Immature natural killer cell (primary cell): ENCODE measurements around the gene SFSWAP. TPM values are rescaled to one million over a fixed set of nuclear protein-coding genes. Genes with fewer than 3 reads are reported as not detected.

Experiments
- DNase-seq, 3 donors: peaks; one replicate each; pipeline ENCODE4 v3.0.0; 2022; ENCODE audit warnings: mixed read lengths in 1 of 3
- H3K27ac Mint-ChIP-seq, 6 donors: one replicate each; pipeline ENCODE4 v1.8.0; 2020; ENCODE audit warnings: mixed read lengths in 6 of 6, mild to moderate bottlenecking in 5 of 6, inconsistent platforms in 4 of 6, moderate library complexity in 3 of 6
- H3K27me3 Mint-ChIP-seq, 3 donors: one replicate each; pipeline ENCODE4 v1.8.0; 2020 to 2021; ENCODE audit warnings: low read depth in 3 of 3, mild to moderate bottlenecking in 3 of 3, mixed read lengths in 3 of 3, moderate library complexity in 3 of 3, inconsistent platforms in 1 of 3
- H3K36me3 Mint-ChIP-seq, 3 donors: one replicate each; pipeline ENCODE4 v1.8.0; 2020; ENCODE audit warnings: mixed read lengths in 3 of 3, inconsistent platforms in 2 of 3, mild to moderate bottlenecking in 2 of 3
- H3K4me1 Mint-ChIP-seq, 2 donors: one replicate each; pipeline ENCODE4 v1.8.0; 2020; ENCODE audit warnings: inconsistent platforms in 2 of 2, mild to moderate bottlenecking in 2 of 2, mixed read lengths in 2 of 2, moderate library complexity in 1 of 2
- H3K4me3 Mint-ChIP-seq, 5 donors: one replicate each; pipeline ENCODE4 v1.8.0; 2020; ENCODE audit warnings: mild to moderate bottlenecking in 5 of 5, mixed read lengths in 5 of 5, inconsistent platforms in 3 of 5, moderate library complexity in 3 of 5
- H3K9me3 Mint-ChIP-seq, 6 donors: one replicate each; pipeline ENCODE4 v1.8.0; 2020; ENCODE audit warnings: mild to moderate bottlenecking in 6 of 6, mixed read lengths in 6 of 6, inconsistent platforms in 4 of 6, moderate library complexity in 3 of 6
- polyA plus RNA-seq, 3 donors: library from polyadenylated mRNA; unstranded; fragments of 300-500 nt; fragmentation: Illumina TruSeq; gene quantifications; one replicate each; pipeline ENCODE4 v1.2.3, GENCODE V29; 2021

SFSWAP gene
- polyA plus RNA-seq, 3 donors from 2014 or later, result 6.0 to 26.2 (median 16.6) TPM

GRCh38 chr12:131683266-131684014 is 27.4 kb upstream of the SFSWAP start:
- no peak for DNase-seq
- Mint-ChIP-seq H3K4me3 (no peak overlapping the region), H3K27me3 (peaks cover 0 to 8% (median 7%) of the 10 kb centered on the region in 3 donors), H3K4me1 (peaks cover 3 to 15% of the 10 kb centered on the region in 2 donors), H3K27ac (peak overlapping the region in 2 of 6 donors; percentile 45 to 63), H3K9me3 (no peaks in the 10 kb centered on the region), H3K36me3 (no peaks in the 10 kb centered on the region)

- DNase-seq, result no peak
- Mint-ChIP-seq H3K27ac (no peak overlapping the region), H3K4me3 (no peak overlapping the region), H3K36me3 (no peaks in the 10 kb centered on the region), H3K27me3 (peaks cover 0 to 9% (median 7%) of the 10 kb centered on the region in 3 donors), H3K4me1 (peaks cover 3 to 15% of the 10 kb centered on the region in 2 donors), H3K9me3 (no peaks in the 10 kb centered on the region)
Observed at GRCh38 chr12:131684015-131684725, 26.7 kb upstream of the SFSWAP start.

- no peak overlapping the region for H3K4me3 Mint-ChIP-seq
- H3K9me3 Mint-ChIP-seq, result no peaks in the 10 kb centered on the region
- H3K36me3 Mint-ChIP-seq, result no peaks in the 10 kb centered on the region
- H3K27me3 Mint-ChIP-seq, result peaks cover 0 to 9% (median 6%) of the 10 kb centered on the region in 3 donors
- peaks cover 2 to 8% of the 10 kb centered on the region in 2 donors for H3K4me1 Mint-ChIP-seq
- no peak overlapping the region for H3K27ac Mint-ChIP-seq
- DNase-seq, result no peak
Observed at GRCh38 chr12:131687346-131688125, 23.4 kb upstream of the SFSWAP start.

- Mint-ChIP-seq H3K9me3 (no peaks in the 10 kb centered on the region), H3K4me1 (peaks cover 0 to under 1% of the 10 kb centered on the region in 2 donors), H3K4me3 (no peak overlapping the region), H3K27ac (no peak overlapping the region), H3K27me3 (peaks cover 0 to 5% (median 2%) of the 10 kb centered on the region in 3 donors), H3K36me3 (no peaks in the 10 kb centered on the region)
- DNase-seq, result no peak
Observed at GRCh38 chr12:131688131-131688844, 22.6 kb upstream of the SFSWAP start.

- Mint-ChIP-seq H3K9me3 (no peaks in the 10 kb centered on the region), H3K27ac (no peak overlapping the region)
Observed at GRCh38 chr12:131688845-131689154, 22.1 kb upstream of the SFSWAP start.

GRCh38 chr12:131690320-131690719 is 20.6 kb upstream of the SFSWAP start:
- Mint-ChIP-seq H3K27me3 (peaks cover 0 to 5% (median 4%) of the 10 kb centered on the region in 3 donors), H3K4me1 (no peaks in the 10 kb centered on the region), H3K4me3 (no peak overlapping the region), H3K27ac (no peak overlapping the region), H3K36me3 (no peaks in the 10 kb centered on the region), H3K9me3 (no peaks in the 10 kb centered on the region)
- DNase-seq, result no peak

More at GRCh38 chr12:131688845-131689154, 22.1 kb upstream of the SFSWAP start:
- no peaks in the 10 kb centered on the region for H3K36me3 Mint-ChIP-seq
- H3K27me3 Mint-ChIP-seq, result peaks cover 0 to 5% (median 4%) of the 10 kb centered on the region in 3 donors
- H3K4me3 Mint-ChIP-seq, result no peak overlapping the region
- no peak for DNase-seq
- no peaks in the 10 kb centered on the region for H3K4me1 Mint-ChIP-seq

GRCh38 chr12:131692431-131692830 is 18.5 kb upstream of the SFSWAP start:
- no peak overlapping the region for H3K4me3 Mint-ChIP-seq
- H3K9me3 Mint-ChIP-seq, result no peaks in the 10 kb centered on the region
- H3K36me3 Mint-ChIP-seq, result no peaks in the 10 kb centered on the region
- no peaks in the 10 kb centered on the region for H3K4me1 Mint-ChIP-seq
- peaks cover 0 to 7% (median 5%) of the 10 kb centered on the region in 3 donors for H3K27me3 Mint-ChIP-seq
- no peak for DNase-seq
- no peak overlapping the region for H3K27ac Mint-ChIP-seq

- Mint-ChIP-seq H3K36me3 (no peaks in the 10 kb centered on the region), H3K27me3 (peaks cover 0 to 6% (median 4%) of the 10 kb centered on the region in 3 donors), H3K9me3 (no peaks in the 10 kb centered on the region), H3K4me1 (no peaks in the 10 kb centered on the region), H3K27ac (no peak overlapping the region), H3K4me3 (no peak overlapping the region)
- no peak for DNase-seq
Observed at GRCh38 chr12:131693149-131693548, 17.7 kb upstream of the SFSWAP start.

- H3K9me3 Mint-ChIP-seq, result no peaks in the 10 kb centered on the region
- no peaks in the 10 kb centered on the region for H3K4me1 Mint-ChIP-seq
- no peak overlapping the region for H3K4me3 Mint-ChIP-seq
- peaks cover 0 to 6% (median 2%) of the 10 kb centered on the region in 3 donors for H3K27me3 Mint-ChIP-seq
- no peak overlapping the region for H3K27ac Mint-ChIP-seq
- no peak for DNase-seq
- no peaks in the 10 kb centered on the region for H3K36me3 Mint-ChIP-seq
Observed at GRCh38 chr12:131694116-131694838, 16.6 kb upstream of the SFSWAP start.

GRCh38 chr12:131695968-131696367 is 14.9 kb upstream of the SFSWAP start:
- Mint-ChIP-seq H3K9me3 (no peaks in the 10 kb centered on the region), H3K36me3 (no peaks in the 10 kb centered on the region), H3K4me3 (no peak overlapping the region), H3K27me3 (peaks cover 0 to 6% (median 0%) of the 10 kb centered on the region in 3 donors), H3K27ac (no peak overlapping the region), H3K4me1 (no peaks in the 10 kb centered on the region)
- DNase-seq, result no peak

- Mint-ChIP-seq H3K4me3 (no peak overlapping the region), H3K27ac (no peak overlapping the region), H3K36me3 (no peaks in the 10 kb centered on the region), H3K27me3 (peaks cover 0 to 8% (median 3%) of the 10 kb centered on the region in 3 donors), H3K9me3 (peaks cover 0 to 3% (median 0%) of the 10 kb centered on the region in 6 donors), H3K4me1 (no peaks in the 10 kb centered on the region)
- no peak for DNase-seq
Observed at GRCh38 chr12:131698286-131698685, 12.6 kb upstream of the SFSWAP start.

- Mint-ChIP-seq H3K36me3 (peaks cover 0 to 3% (median 0%) of the 10 kb centered on the region in 3 donors), H3K27ac (no peak overlapping the region), H3K9me3 (peaks cover 0 to 10% (median 7%) of the 10 kb centered on the region in 6 donors), H3K27me3 (peaks cover 0 to 11% (median 8%) of the 10 kb centered on the region in 3 donors), H3K4me1 (no peaks in the 10 kb centered on the region), H3K4me3 (no peak overlapping the region)
- no peak for DNase-seq
Observed at GRCh38 chr12:131699434-131699833, 11.5 kb upstream of the SFSWAP start.

- Mint-ChIP-seq H3K4me1 (no peaks in the 10 kb centered on the region), H3K27me3 (peaks cover 0 to 11% (median 8%) of the 10 kb centered on the region in 3 donors), H3K4me3 (no peak overlapping the region), H3K9me3 (peaks cover 0 to 10% (median 8%) of the 10 kb centered on the region in 6 donors), H3K36me3 (peaks cover 0 to 3% (median 0%) of the 10 kb centered on the region in 3 donors), H3K27ac (no peak overlapping the region)
- DNase-seq, result no peak
Observed at GRCh38 chr12:131700271-131700670, 10.6 kb upstream of the SFSWAP start.
